Measurements from ENCODE around the gene THOC7.

DNA sequence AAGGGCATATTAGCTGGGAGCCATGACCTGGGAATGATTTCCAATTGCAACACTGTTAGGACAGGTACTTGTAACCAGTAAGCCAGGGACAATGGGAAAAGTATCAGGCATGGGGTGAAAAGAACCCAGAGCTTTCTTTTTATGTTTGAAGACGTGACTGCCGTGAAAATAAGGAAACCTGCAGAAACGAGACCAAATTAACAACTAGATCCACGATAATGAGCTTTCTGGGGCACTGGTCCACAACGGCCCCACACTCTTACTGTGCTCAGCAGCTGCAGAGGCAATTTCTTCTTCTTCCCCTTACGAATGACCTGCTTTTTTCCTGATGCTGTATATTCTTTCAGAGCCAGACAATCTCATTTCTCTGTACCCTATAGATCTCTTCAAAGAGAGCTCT, 33.1 kb downstream of the THOC7 start:
- no peak for TF ChIP-seq ZNF274 (IDR thresholded peaks at IDR 0.05; ENCODE audit: low read depth, low read length)
- TF ChIP-seq YY1 (IDR thresholded peaks at IDR 0.05; ENCODE audit: insufficient read depth, insufficient read length): no peak

Data from NT2/D1 (cell line).